BJ (cell line): ENCODE results near the gene CNPY1. TPM values are rescaled to one million over a fixed set of nuclear protein-coding genes. Genes with fewer than 3 reads are reported as not detected.
"Not testable (repeated sequence)": the region's sequence is repeated elsewhere in the genome, so short reads cannot be mapped to it uniquely, and the experiment has no call there.

Source experiments
- CTCF ChIA-PET: fragments of 350-600 bp; formaldehyde crosslinking; extraction: SDS; loops from one replicate; lab custom pipeline; 2021; ENCODE audit warnings: antibody characterized with exemption, inconsistent platforms; lab: Yijun Ruan, JAX
- POLR2A ChIA-PET: fragments of 300-600 bp; sonication (Branson Sonifier 250); formaldehyde crosslinking; extraction: SDS; loops from one replicate; lab custom pipeline; 2021; ENCODE audit warnings: antibody characterized with exemption; lab: Charles Lee
- DNase-seq: peaks from one replicate; pipeline ENCODE4 v3.0.0-alpha.2; 2011; ENCODE audit warnings: low read depth
- H3K27me3 ChIP-seq: 2 replicates; pipeline ENCODE4 v1.6.0; 2011; ENCODE audit warnings: low read length; ENCODE audit not compliant: control insufficient read depth, insufficient read depth
- H3K36me3 ChIP-seq: 2 replicates; pipeline ENCODE4 v1.5.1; 2011; ENCODE audit warnings: low read length; ENCODE audit not compliant: control insufficient read depth, insufficient read depth
- H3K4me3 ChIP-seq: 2 replicates; pipeline ENCODE4 v1.5.1; 2011; ENCODE audit warnings: low read depth, mild to moderate bottlenecking, control low read depth, low read length
- polyA minus RNA-seq: library from RNA; depleted of rRNA, polyadenylated mRNA; stranded (reverse); fragments of >200 nt; gene quantifications from 2 replicates; pipeline ENCODE4 v1.2.3, GENCODE V29; 2011; rRNA and poly(A)+ RNA removed
- polyA plus RNA-seq: library from polyadenylated mRNA; depleted of rRNA; stranded (reverse); fragments of >200 nt; gene quantifications from 2 replicates; pipeline ENCODE4 v1.2.3, GENCODE V29; 2011; rRNA removed
- TF ChIP-seq, protein P1 (sequence below): IDR thresholded peaks from 2 replicates; pipeline ENCODE4 v1.5.1; 2011; ENCODE audit warnings: low read depth, mild to moderate bottlenecking, control low read depth, inconsistent platforms, low read length, moderate library complexity; ENCODE audit not compliant: insufficient read depth

CNPY1 gene
- polyA plus RNA-seq (not detected in 2 replicates), polyA minus RNA-seq (not detected in 2 replicates)

DNA sequence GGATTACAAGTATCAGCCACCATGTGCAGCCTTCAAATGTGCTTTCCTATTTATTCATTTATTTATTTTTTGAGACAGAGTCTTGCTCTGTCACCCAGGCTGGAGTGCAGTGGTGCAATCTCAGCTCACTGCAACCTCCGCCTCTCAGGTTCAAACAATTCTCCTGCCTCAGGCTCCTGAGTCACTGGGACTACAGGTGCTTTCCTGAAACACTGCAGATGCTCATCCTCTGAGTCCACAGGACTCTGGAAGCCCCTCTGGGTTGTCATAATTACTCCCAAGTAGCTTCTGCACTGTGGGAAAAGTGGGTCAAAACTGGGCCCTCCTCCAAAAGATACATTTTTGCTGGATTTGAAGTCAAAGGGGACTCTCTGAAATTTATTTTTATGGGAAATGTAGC, at the start of gene CNPY1:
TSS of gene CNPY1 (minus strand) at position 111 of the 400 bp plus-strand sequence. CDS start 630 bp downstream, outside the sequence.
- H3K27me3 ChIP-seq, H3K4me3 ChIP-seq, POLR2A ChIA-PET, DNase-seq, H3K36me3 ChIP-seq: not testable (repeated sequence)
- CTCF ChIA-PET = interaction anchor here (1.4 kb wide), 1 partner anchor 39 kb away, joined by 3 read pairs; no protein-coding TSS in a partner anchor

DNA sequence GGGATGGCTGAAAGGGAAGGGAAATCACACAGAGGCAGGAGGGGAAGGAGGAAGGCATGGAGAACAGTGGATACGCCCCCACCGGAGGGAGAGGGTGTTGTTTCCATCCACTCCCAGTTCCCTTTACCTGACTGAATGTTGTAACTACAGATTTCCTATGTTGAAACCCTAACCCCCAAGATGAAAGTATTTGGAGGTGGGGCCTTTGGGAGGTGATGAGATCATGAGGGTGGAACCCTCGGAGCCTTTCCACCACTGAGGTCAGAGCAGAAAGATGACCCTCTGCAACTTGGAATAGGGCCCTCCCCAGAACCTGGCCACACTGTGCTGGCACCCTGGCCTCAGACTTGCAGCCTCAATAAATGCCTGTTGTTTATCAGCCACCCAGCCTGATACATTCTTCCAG, 48.6 kb upstream of the CNPY1 start:
- no peak for DNase-seq
- peaks cover 4% of the 10 kb centered on the region for H3K27me3 ChIP-seq
- H3K36me3 ChIP-seq = no peaks in the 10 kb centered on the region
- POLR2A ChIA-PET = no interaction called here
- H3K4me3 ChIP-seq = no peak overlapping the region
- TF ChIP-seq, protein P1, sequence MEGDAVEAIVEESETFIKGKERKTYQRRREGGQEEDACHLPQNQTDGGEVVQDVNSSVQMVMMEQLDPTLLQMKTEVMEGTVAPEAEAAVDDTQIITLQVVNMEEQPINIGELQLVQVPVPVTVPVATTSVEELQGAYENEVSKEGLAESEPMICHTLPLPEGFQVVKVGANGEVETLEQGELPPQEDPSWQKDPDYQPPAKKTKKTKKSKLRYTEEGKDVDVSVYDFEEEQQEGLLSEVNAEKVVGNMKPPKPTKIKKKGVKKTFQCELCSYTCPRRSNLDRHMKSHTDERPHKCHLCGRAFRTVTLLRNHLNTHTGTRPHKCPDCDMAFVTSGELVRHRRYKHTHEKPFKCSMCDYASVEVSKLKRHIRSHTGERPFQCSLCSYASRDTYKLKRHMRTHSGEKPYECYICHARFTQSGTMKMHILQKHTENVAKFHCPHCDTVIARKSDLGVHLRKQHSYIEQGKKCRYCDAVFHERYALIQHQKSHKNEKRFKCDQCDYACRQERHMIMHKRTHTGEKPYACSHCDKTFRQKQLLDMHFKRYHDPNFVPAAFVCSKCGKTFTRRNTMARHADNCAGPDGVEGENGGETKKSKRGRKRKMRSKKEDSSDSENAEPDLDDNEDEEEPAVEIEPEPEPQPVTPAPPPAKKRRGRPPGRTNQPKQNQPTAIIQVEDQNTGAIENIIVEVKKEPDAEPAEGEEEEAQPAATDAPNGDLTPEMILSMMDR = no peak
- CTCF ChIA-PET = interaction anchor here (1.4 to 5.6 kb wide), 3 partner anchors 17 to 175 kb away, joined by 4 to 104 read pairs (median 6); no protein-coding TSS in a partner anchor

DNA sequence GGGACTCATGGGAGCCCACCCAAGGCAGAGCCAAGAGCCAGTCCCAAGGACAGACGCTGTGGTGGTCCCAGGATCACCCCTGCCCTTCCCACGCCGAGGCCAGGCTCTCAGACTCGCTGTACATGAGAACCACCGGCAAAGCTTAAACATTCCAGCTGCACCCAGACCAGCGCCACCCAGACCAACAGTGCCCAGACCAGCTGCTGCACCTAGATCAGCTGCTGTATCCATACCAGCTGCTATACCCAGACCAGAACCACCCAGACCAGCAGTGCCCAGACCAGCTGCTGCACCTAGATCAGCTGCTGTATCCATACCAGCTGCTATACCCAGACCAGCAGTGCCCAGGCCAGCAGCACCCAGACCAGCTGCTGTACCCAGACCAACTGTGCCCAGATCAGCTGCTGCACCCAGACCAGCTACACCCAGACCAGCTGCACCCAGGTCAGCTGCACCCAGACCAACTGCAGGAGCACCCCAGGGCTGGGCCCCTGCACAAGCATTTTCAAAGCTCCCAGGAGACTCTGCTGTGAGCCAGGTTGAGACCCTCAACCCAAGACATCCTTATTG, 47.9 kb upstream of the CNPY1 start:
- DNase-seq = no peak
- TF ChIP-seq, protein P1 = no peak
- ChIA-PET POLR2A (no interaction called here), CTCF (interaction anchor here (1.1 to 1.4 kb wide), 5 partner anchors 18 to 190 kb away, joined by 3 to 6 read pairs (median 4); no protein-coding TSS in a partner anchor)
- Histone ChIP-seq H3K27me3 (peaks cover 4% of the 10 kb centered on the region), H3K36me3 (no peaks in the 10 kb centered on the region), H3K4me3 (no peak overlapping the region)

DNA sequence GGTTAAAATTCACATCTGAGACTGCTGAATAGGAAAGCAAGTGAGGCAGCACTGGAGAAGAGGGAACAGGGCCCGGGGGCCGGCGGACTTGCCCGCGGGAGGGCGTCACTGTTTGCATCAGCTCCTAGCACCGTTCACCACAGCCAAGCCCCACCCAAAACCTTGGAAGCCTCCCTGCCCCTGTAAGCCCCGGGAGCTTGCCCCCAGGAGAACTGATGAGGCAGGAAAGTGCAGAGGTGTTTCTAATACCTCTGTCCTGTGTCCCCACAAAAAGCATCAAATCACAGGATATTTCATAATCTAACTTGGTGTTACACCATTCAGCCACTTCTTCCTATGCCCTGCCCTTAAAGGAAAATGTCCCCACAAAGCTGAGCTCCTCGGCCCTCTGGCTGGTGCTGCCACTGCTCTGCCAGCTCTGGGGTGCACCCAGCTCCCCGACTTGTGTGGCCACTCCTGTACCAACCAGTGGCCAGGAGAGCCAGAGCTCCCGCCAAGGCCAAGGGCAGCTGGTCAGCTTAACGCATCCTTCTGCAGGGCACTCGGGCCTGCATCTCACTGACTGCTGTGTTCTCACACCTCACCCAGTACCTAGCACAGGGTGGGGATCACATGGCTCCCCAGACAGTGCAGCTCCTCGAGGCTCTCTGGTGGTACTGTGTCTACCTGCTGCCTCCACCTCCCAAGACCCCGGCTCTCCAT, 47.3 kb upstream of the CNPY1 start:
- no peaks in the 10 kb centered on the region for H3K36me3 ChIP-seq
- POLR2A ChIA-PET = no interaction called here
- TF ChIP-seq, protein P1 = no peak
- no peak for DNase-seq
- no peak overlapping the region for H3K4me3 ChIP-seq
- CTCF ChIA-PET = interaction anchor here (1.1 to 1.4 kb wide), 4 partner anchors 146 to 191 kb away, joined by 3 to 6 read pairs (median 4); no protein-coding TSS in a partner anchor
- H3K27me3 ChIP-seq = peaks cover 4% of the 10 kb centered on the region

DNA sequence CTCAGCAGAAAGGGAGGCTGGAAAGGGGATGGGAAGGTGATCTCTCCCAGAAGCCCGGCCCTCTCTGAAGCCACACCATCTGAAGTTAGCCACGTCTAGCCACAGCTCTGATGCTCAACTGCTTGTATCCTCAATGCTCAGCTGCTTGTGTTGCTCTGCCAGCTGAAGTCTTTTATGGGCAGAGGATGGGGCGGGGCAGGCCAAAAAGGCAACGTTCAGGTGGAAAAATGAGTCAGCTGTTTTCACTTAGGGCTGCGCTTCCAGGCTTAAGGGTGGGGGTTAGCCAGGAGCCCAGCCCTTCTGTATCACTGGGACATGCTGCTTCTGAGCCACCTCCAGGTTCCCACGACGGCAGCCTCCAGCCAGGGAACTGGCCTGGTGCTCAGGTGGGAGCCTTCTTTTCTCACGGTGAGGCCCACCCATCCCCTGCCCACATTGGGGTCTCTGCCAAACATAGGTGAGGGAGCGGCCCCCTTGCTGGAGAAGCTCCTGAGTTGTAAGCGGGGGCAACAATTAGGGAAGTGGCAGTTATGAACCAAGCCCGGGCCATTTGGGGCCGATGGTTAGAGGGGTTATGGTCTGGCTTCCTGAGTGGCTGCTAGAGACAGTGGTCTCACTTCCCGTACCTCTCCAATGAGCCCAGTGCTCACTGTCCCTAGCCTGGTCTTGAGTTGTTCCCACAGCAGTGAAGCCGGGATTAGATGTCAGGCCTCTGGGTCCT, 44.9 kb upstream of the CNPY1 start:
- Histone ChIP-seq H3K36me3 (no peaks in the 10 kb centered on the region), H3K4me3 (no peak overlapping the region), H3K27me3 (peaks cover 4% of the 10 kb centered on the region; the same call in 1 of the 2 replicates)
- TF ChIP-seq, protein P1 = no peak
- POLR2A ChIA-PET = no interaction called here
- CTCF ChIA-PET = no interaction called here
- no peak for DNase-seq
